Measurements from ENCODE around the gene TMEM150B. TPM values are rescaled to one million over a fixed set of nuclear protein-coding genes. Genes with fewer than 3 reads are reported as not detected.

The TMEM150B gene
- total RNA-seq, 1 experiment from 2014 or later = not detected

DNA sequence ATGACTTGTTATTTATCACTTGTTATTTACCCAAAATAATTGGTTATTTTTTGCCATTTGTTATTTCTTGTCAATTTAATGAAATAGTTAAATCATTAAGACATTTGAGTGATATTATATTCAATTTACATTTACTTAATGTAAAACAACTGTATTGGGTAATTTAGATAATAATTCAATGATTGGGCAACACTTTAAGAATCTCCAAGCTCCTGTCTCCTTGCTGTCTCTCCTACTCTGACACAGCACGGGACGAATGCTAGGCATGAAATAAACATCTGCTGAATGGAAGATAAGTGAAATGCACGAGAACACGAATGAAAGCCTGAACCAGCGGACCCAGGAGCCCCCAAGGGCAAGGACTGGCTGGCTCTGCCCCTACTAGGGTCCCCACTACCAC lies 60.6 kb downstream of the TMEM150B start:
- RAD21 ChIA-PET (ENCODE audit: low non-redundant PET in 1 of 2, low total read pairs in 2 of 2, uncharacterized antibody in 2 of 2, unreplicated experiment in 2 of 2) = no interaction called here
- Histone ChIP-seq H3K27me3 (ENCODE audit: insufficient read depth, low read length) (no peaks in the 10 kb centered on the region), H3K27ac (ENCODE audit: low read depth, low read length) (no peak overlapping the region), H3K4me3 (replicated peaks in 1 of 2; ENCODE audit: low read depth in 1 of 2, low read length in 2 of 2) (no peak overlapping the region), H3K9me2 (ENCODE audit: insufficient read depth) (no peaks in the 10 kb centered on the region), H4K20me1 (ENCODE audit: insufficient read depth) (no peaks in the 10 kb centered on the region), H3K4me2 (ENCODE audit: low read length) (no peak overlapping the region), H3K9ac (ENCODE audit: low read length) (no peak overlapping the region), H3K4me1 (ENCODE audit: control insufficient read depth in 1 of 2, insufficient read depth in 2 of 2, low read length in 2 of 2) (peaks cover 10 to 11% of the 10 kb centered on the region in 2 experiments), H2AFZ (ENCODE audit: low read depth, low read length, poor library complexity, severe bottlenecking) (no peak overlapping the region), H3K36me3 (ENCODE audit: control insufficient read depth in 1 of 2, insufficient read depth in 2 of 2, low read length in 2 of 2) (peaks cover 0 to 4% of the 10 kb centered on the region in 2 experiments; a peak in 1 of 4 replicates), H3K9me3 (ENCODE audit: control insufficient read depth in 1 of 2, insufficient read depth in 1 of 2, low read depth in 1 of 2, low read length in 2 of 2) (no peaks in the 10 kb centered on the region), H3K79me2 (ENCODE audit: insufficient read depth, low read length) (no peaks in the 10 kb centered on the region)
- CTCF ChIA-PET = no interaction called here
- no peak for DNase-seq (ENCODE audit: low read depth, low spot score)
- ATAC-seq = no peak
- TF ChIP-seq ZFX (IDR thresholded peaks at IDR 0.05) (no peak), FOSL1 (IDR thresholded peaks at IDR 0.05; ENCODE audit: low read depth) (no peak), ATF3 (IDR thresholded peaks at IDR 0.05) (no peak), CTCF (IDR thresholded peaks at IDR 0.05 in 2 of 3, conservative IDR thresholded peaks at IDR 0.05 in 1 of 3; ENCODE audit: borderline replicate concordance in 1 of 3, insufficient read depth in 1 of 3, low read depth in 2 of 3, low read length in 2 of 3) (no peak), TCF7L2 (IDR thresholded peaks at IDR 0.05; ENCODE audit: borderline replicate concordance, extremely low read depth, insufficient read depth, insufficient read length) (no peak), ZNF274 (IDR thresholded peaks at IDR 0.05; ENCODE audit: low read depth, low read length) (no peak), RAD21 (IDR thresholded peaks at IDR 0.05; ENCODE audit: low read depth) (no peak), MAX (IDR thresholded peaks at IDR 0.05) (no peak), SRF (IDR thresholded peaks at IDR 0.05; ENCODE audit: low read depth) (no peak), EZH2 (IDR thresholded peaks at IDR 0.05) (no peak), ELF1 (IDR thresholded peaks at IDR 0.05; ENCODE audit: borderline replicate concordance, low read depth) (no peak), YY1 (IDR thresholded peaks at IDR 0.05; ENCODE audit: extremely low read depth, insufficient replicate concordance, low read depth, low read length) (no peak)
- BruUV-seq (replicated peaks) = no TSS peak
- intact Hi-C loops (cut with micrococcal nuclease) = no loop called here
- POLR2A ChIA-PET = no interaction called here

Other genes starting within 250 kb of the TMEM150B start
- 62.1 TPM for gene EPS8L1, start 249.5 kb downstream of the TMEM150B start, total RNA-seq (2021; ENCODE audit: unreplicated experiment)
- 83.2 TPM for gene PPP1R12C, start 207.7 kb downstream of the TMEM150B start, total RNA-seq (2021; ENCODE audit: unreplicated experiment)
- gene TNNT1, start 176.1 kb downstream of the TMEM150B start, total RNA-seq (2021; ENCODE audit: unreplicated experiment) = 188 TPM
- 42.1 TPM for gene TNNI3, start 167.6 kb downstream of the TMEM150B start, total RNA-seq (2021; ENCODE audit: unreplicated experiment)
- gene DNAAF3, start 158.7 kb downstream of the TMEM150B start, total RNA-seq (2021; ENCODE audit: unreplicated experiment) = 52.8 TPM
- gene SYT5, start 145.1 kb downstream of the TMEM150B start, total RNA-seq (2021; ENCODE audit: unreplicated experiment) = 2.3 TPM
- gene PTPRH, start 115.8 kb downstream of the TMEM150B start, total RNA-seq (2021; ENCODE audit: unreplicated experiment) = 15.9 TPM
- 10.6 TPM for gene TMEM86B, start 96.6 kb downstream of the TMEM150B start, total RNA-seq (2021; ENCODE audit: unreplicated experiment)
- gene PPP6R1, start 66.3 kb downstream of the TMEM150B start, total RNA-seq (2021; ENCODE audit: unreplicated experiment) = 96.7 TPM
- 63.0 TPM for gene HSPBP1, start 45.2 kb downstream of the TMEM150B start, total RNA-seq (2021; ENCODE audit: unreplicated experiment)
- gene BRSK1, start 41.3 kb downstream of the TMEM150B start, total RNA-seq (2021; ENCODE audit: unreplicated experiment) = 33.3 TPM
- 27.5 TPM for gene KMT5C, start 14.5 kb upstream of the TMEM150B start, total RNA-seq (2021; ENCODE audit: unreplicated experiment)
- gene COX6B2, start 29.4 kb upstream of the TMEM150B start, total RNA-seq (2021; ENCODE audit: unreplicated experiment) = 2.4 TPM
- gene GARIN5B, start 37.9 kb upstream of the TMEM150B start, total RNA-seq (2021; ENCODE audit: unreplicated experiment) = not detected
- 2.8 TPM for gene IL11, start 45.1 kb upstream of the TMEM150B start, total RNA-seq (2021; ENCODE audit: unreplicated experiment)
- not detected for gene TMEM190, start 51.5 kb upstream of the TMEM150B start, total RNA-seq (2021; ENCODE audit: unreplicated experiment)
- gene TMEM238, start 59.0 kb upstream of the TMEM150B start, total RNA-seq (2021; ENCODE audit: unreplicated experiment) = 21.0 TPM
- gene RPL28, start 60.6 kb upstream of the TMEM150B start, total RNA-seq (2021; ENCODE audit: unreplicated experiment) = 3,050 TPM
- 515 TPM for gene UBE2S, start 82.4 kb upstream of the TMEM150B start, total RNA-seq (2021; ENCODE audit: unreplicated experiment)
- not detected for gene SHISA7, start 118.0 kb upstream of the TMEM150B start, total RNA-seq (2021; ENCODE audit: unreplicated experiment)
- 56.8 TPM for gene ISOC2, start 136.3 kb upstream of the TMEM150B start, total RNA-seq (2021; ENCODE audit: unreplicated experiment)
- gene C19orf85, start 139.4 kb upstream of the TMEM150B start, total RNA-seq (2021; ENCODE audit: unreplicated experiment) = 0.34 TPM
- gene ZNF628, start 151.3 kb upstream of the TMEM150B start, total RNA-seq (2021; ENCODE audit: unreplicated experiment) = 14.9 TPM
- gene NAT14, start 159.8 kb upstream of the TMEM150B start, total RNA-seq (2021; ENCODE audit: unreplicated experiment) = 55.3 TPM
- gene SSC5D, start 163.1 kb upstream of the TMEM150B start, total RNA-seq (2021; ENCODE audit: unreplicated experiment) = 1.5 TPM
- 0.30 TPM for gene SBK2, start 211.8 kb upstream of the TMEM150B start, total RNA-seq (2021; ENCODE audit: unreplicated experiment)
- gene SBK3, start 220.2 kb upstream of the TMEM150B start, total RNA-seq (2021; ENCODE audit: unreplicated experiment) = 1.2 TPM

Measured in HCT116 (cell line).